Aorta (tissue), 5 donors: ENCODE data around the gene TOX2. TPM values are rescaled to one million over a fixed set of nuclear protein-coding genes. Genes with fewer than 3 reads are reported as not detected.

ENCODE experiments used
- ATAC-seq: fragments of 200-7000 bp; cut with Tn5 transposase; one replicate; pipeline ENCODE4 v1.9.1; 2022; ENCODE audit warnings: moderate library complexity; ENCODE audit not compliant: low FRiP score
- DNase-seq, 2 donors: peaks; one replicate each; pipeline ENCODE4 v3.0.0-alpha.2; 2020
- H3K27ac ChIP-seq, 2 donors: one replicate each; pipeline ENCODE4 v1.5.1; 2013; ENCODE audit warnings: low read length in 2 of 2, mild to moderate bottlenecking in 2 of 2, moderate library complexity in 2 of 2, control low read depth in 1 of 2, inconsistent platforms in 1 of 2, low read depth in 1 of 2
- H3K27me3 ChIP-seq, 2 donors: one replicate each; pipeline ENCODE4 v1.6.1; 2013; ENCODE audit warnings: control low read depth in 1 of 2, low read length in 1 of 2, mild to moderate bottlenecking in 1 of 2, moderate library complexity in 1 of 2; ENCODE audit not compliant: insufficient read depth in 2 of 2, control insufficient read depth in 1 of 2
- H3K36me3 ChIP-seq, 2 donors: one replicate each; pipeline ENCODE4 v1.6.1; 2013; ENCODE audit warnings: control low read depth in 1 of 2, low read length in 1 of 2, mild to moderate bottlenecking in 1 of 2; ENCODE audit not compliant: insufficient read depth in 2 of 2, control insufficient read depth in 1 of 2
- H3K4me1 ChIP-seq, 2 donors: one replicate each; pipeline ENCODE4 v1.6.1; 2013; ENCODE audit warnings: low read length in 2 of 2, control low read depth in 1 of 2, mild to moderate bottlenecking in 1 of 2, moderate library complexity in 1 of 2; ENCODE audit not compliant: insufficient read depth in 2 of 2, control insufficient read depth in 1 of 2
- H3K4me3 ChIP-seq, 2 donors: one replicate each; pipeline ENCODE4 v1.5.1; 2013; ENCODE audit warnings: low read length in 2 of 2, control low read depth in 1 of 2, mild to moderate bottlenecking in 1 of 2
- H3K9me3 ChIP-seq: one replicate; pipeline ENCODE4 v1.6.1; 2013; ENCODE audit warnings: mild to moderate bottlenecking, low read length; ENCODE audit not compliant: control insufficient read depth
- WGBS, 2 donors: extraction: QIAGEN DNeasy Blood & Tissue Kit; methylation state at CpG; one replicate each; pipeline ENCODE4 v1.1.7; 2013; 5-methylcytosine and 5-hydroxymethylcytosine counted together
- intact Hi-C, 2 donors: fragments of 100-400 bp; cut with DNase I; formaldehyde crosslinking; loops; one replicate each; pipeline versions ENCODE4 v1.14.2 to v1.15.0; 2022
- polyA plus RNA-seq, 2 donors: library from polyadenylated mRNA; stranded (reverse); fragments of 200-250 nt; gene quantifications; one replicate each; pipeline ENCODE4 v1.2.3, GENCODE V29; 2013
- total RNA-seq, 2 donors: library from RNA; stranded (reverse); fragmentation: NEBNext Ultra II Directional; extraction: Animal tissue kit (Norgen Biotek cat#: 25700); gene quantifications; one replicate each; pipeline ENCODE4 v1.2.1, GENCODE V29; 2021
- donor health status: healthy with polysubstance abuse.
- donor health status: Bipolar disorder and iron deficiency.
- donor health status: DM: no; HTN: no; CAD: no.
- donor health status: DM: no; HTN: no; CAD: no.
- donor health status: DM: yes; HTN: yes; CAD: no.

Gene TOX2
- total and polyA plus RNA-seq, 4 donors = 1.1 to 17.2 (median 9.4) TPM

- DNase-seq = no peak
- no peak for ATAC-seq
- WGBS, 2 donors = 97% methylated on average over 4 of the region's 4 CpGs
- no peak overlapping the region for H3K4me3 ChIP-seq
- H3K4me1 ChIP-seq = no peaks in the 10 kb centered on the region
- H3K9me3 ChIP-seq = no peaks in the 10 kb centered on the region
- no peak overlapping the region for H3K27ac ChIP-seq
- intact Hi-C loops = loop anchor here in 1 of 2 donors (10.0 kb wide), 1 partner anchor 456 kb away; no protein-coding TSS in a partner anchor
- H3K36me3 ChIP-seq = no peaks in the 10 kb centered on the region
- no peaks in the 10 kb centered on the region for H3K27me3 ChIP-seq
Measured at GRCh38 chr20:43920797-43921196, 6.1 kb downstream of the TOX2 start.

GRCh38 chr20:43921227-43921780, 6.7 kb downstream of the TOX2 start:
- ATAC-seq = no peak
- intact Hi-C loops = loop anchor here in 1 of 2 donors (10.0 kb wide), 1 partner anchor 457 kb away; no protein-coding TSS in a partner anchor
- H3K9me3 ChIP-seq = no peaks in the 10 kb centered on the region
- no peaks in the 10 kb centered on the region for H3K27me3 ChIP-seq
- 87 to 93% methylated on average over 2 of the region's 2 CpGs for WGBS, 2 donors
- no peak overlapping the region for H3K27ac ChIP-seq
- H3K4me3 ChIP-seq = no peak overlapping the region
- DNase-seq = no peak
- H3K4me1 ChIP-seq = no peaks in the 10 kb centered on the region
- H3K36me3 ChIP-seq = no peaks in the 10 kb centered on the region

- H3K36me3 ChIP-seq = no peaks in the 10 kb centered on the region
- intact Hi-C loops = loop anchor here in 1 of 2 donors (10.0 kb wide), 1 partner anchor 458 kb away; no protein-coding TSS in a partner anchor
- H3K27ac ChIP-seq = no peak overlapping the region
- DNase-seq (no peak), ATAC-seq (no peak)
- 87 to 88% methylated on average over 2 of the region's 2 CpGs for WGBS, 2 donors
- no peak overlapping the region for H3K4me3 ChIP-seq
- no peaks in the 10 kb centered on the region for H3K9me3 ChIP-seq
- H3K27me3 ChIP-seq = no peaks in the 10 kb centered on the region
- H3K4me1 ChIP-seq = no peaks in the 10 kb centered on the region
Measured at GRCh38 chr20:43922614-43923013, 8.0 kb downstream of the TOX2 start.

- H3K27ac ChIP-seq = no peak overlapping the region
- H3K27me3 ChIP-seq = no peaks in the 10 kb centered on the region
- ATAC-seq = no peak
- no peak overlapping the region for H3K4me3 ChIP-seq
- intact Hi-C loops = loop anchor here in 1 of 2 donors (10.0 kb wide), 1 partner anchor 459 kb away; no protein-coding TSS in a partner anchor
- no peaks in the 10 kb centered on the region for H3K4me1 ChIP-seq
- no peaks in the 10 kb centered on the region for H3K9me3 ChIP-seq
- H3K36me3 ChIP-seq = no peaks in the 10 kb centered on the region
- no peak for DNase-seq
- 80 to 86% methylated on average over 3 of the region's 3 CpGs for WGBS, 2 donors
Measured at GRCh38 chr20:43923322-43923721, 8.7 kb downstream of the TOX2 start.

- 88% methylated on average over 4 of the region's 4 CpGs for WGBS, 2 donors
- no peak overlapping the region for H3K4me3 ChIP-seq
- DNase-seq (no peak), ATAC-seq (no peak)
- no peaks in the 10 kb centered on the region for H3K9me3 ChIP-seq
- H3K27ac ChIP-seq = no peak overlapping the region
- H3K36me3 ChIP-seq = no peaks in the 10 kb centered on the region
- intact Hi-C loops = loop anchor here in 1 of 2 donors (10.0 kb wide), 1 partner anchor 459 kb away; no protein-coding TSS in a partner anchor
- no peaks in the 10 kb centered on the region for H3K4me1 ChIP-seq
- H3K27me3 ChIP-seq = no peaks in the 10 kb centered on the region
Measured at GRCh38 chr20:43923917-43924316, 9.3 kb downstream of the TOX2 start.

GRCh38 chr20:43925215-43925614, 10.6 kb downstream of the TOX2 start:
- no peaks in the 10 kb centered on the region for H3K36me3 ChIP-seq
- H3K27me3 ChIP-seq = no peaks in the 10 kb centered on the region
- no peak overlapping the region for H3K4me3 ChIP-seq
- ATAC-seq (no peak), DNase-seq (peak in 1 of 2 donors; percentile 50)
- WGBS, 2 donors = 77 to 80% methylated on average over 10 of the region's 10 CpGs
- intact Hi-C loops = loop anchor here in 1 of 2 donors (10.0 kb wide), 1 partner anchor 460 kb away; no protein-coding TSS in a partner anchor
- no peak overlapping the region for H3K27ac ChIP-seq
- H3K9me3 ChIP-seq = no peaks in the 10 kb centered on the region
- H3K4me1 ChIP-seq = no peaks in the 10 kb centered on the region

GRCh38 chr20:43925801-43926200, 11.1 kb downstream of the TOX2 start:
- Histone ChIP-seq H3K4me1 (no peaks in the 10 kb centered on the region), H3K9me3 (no peaks in the 10 kb centered on the region), H3K4me3 (no peak overlapping the region), H3K36me3 (no peaks in the 10 kb centered on the region), H3K27ac (no peak overlapping the region), H3K27me3 (no peaks in the 10 kb centered on the region)
- intact Hi-C loops = loop anchor here in 1 of 2 donors (10.0 kb wide), 1 partner anchor 461 kb away; no protein-coding TSS in a partner anchor
- ATAC-seq (no peak), DNase-seq (peak; percentile 71 to 72)
- WGBS, 2 donors = 44 to 53% methylated on average over 5 of the region's 5 CpGs

GRCh38 chr20:43926287-43927050, 11.8 kb downstream of the TOX2 start:
- 50 to 52% methylated on average over 10 of the region's 10 CpGs for WGBS, 2 donors
- DNase-seq (no peak), ATAC-seq (no peak)
- Histone ChIP-seq H3K27ac (no peak overlapping the region), H3K9me3 (no peaks in the 10 kb centered on the region), H3K36me3 (no peaks in the 10 kb centered on the region), H3K4me1 (no peaks in the 10 kb centered on the region), H3K27me3 (no peaks in the 10 kb centered on the region), H3K4me3 (no peak overlapping the region)
- intact Hi-C loops = loop anchor here in 1 of 2 donors (10.0 kb wide), 1 partner anchor 462 kb away; no protein-coding TSS in a partner anchor
